OCI-LY7 (cell line): Measurements from ENCODE around the gene STOM.

Experiments
- EZH2phosphoT487 ChIP-seq: fragments of 200-600 bp; sonication (generic); IDR thresholded peaks from 2 replicates; pipeline ENCODE4 v1.6.1; 2018; ENCODE audit warnings: low read depth, borderline replicate concordance, mild to moderate bottlenecking, mixed run types, antibody characterized with exemption, low read length, moderate library complexity, mixed read lengths
- TF ChIP-seq, protein P1 (sequence below): fragments of 200-600 bp; sonication (generic); conservative IDR thresholded peaks from 2 replicates; pipeline ENCODE4 v1.5.1; 2014; ENCODE audit warnings: mild to moderate bottlenecking, antibody characterized with exemption, low read length, moderate library complexity, mixed read lengths

DNA sequence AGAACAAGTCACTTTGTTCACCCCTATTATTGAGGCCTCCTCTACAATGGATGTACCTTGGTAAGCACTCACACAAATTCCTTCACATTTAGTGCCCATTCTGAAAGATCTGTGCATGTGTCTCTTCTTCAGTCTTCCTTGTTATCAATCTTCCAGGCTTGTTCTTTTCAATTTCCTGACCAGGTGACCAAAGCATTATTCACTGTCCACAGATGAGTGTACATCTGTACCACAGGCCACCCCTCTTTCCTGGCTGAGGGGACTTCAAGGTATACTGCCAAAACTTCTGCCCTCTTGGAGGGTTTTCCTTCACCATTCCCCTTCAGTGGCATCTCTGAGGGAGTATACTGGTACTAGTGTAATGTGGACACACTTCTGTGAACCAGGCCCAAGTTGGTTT, 25.5 kb upstream of the STOM start:
- TF ChIP-seq, protein P1, sequence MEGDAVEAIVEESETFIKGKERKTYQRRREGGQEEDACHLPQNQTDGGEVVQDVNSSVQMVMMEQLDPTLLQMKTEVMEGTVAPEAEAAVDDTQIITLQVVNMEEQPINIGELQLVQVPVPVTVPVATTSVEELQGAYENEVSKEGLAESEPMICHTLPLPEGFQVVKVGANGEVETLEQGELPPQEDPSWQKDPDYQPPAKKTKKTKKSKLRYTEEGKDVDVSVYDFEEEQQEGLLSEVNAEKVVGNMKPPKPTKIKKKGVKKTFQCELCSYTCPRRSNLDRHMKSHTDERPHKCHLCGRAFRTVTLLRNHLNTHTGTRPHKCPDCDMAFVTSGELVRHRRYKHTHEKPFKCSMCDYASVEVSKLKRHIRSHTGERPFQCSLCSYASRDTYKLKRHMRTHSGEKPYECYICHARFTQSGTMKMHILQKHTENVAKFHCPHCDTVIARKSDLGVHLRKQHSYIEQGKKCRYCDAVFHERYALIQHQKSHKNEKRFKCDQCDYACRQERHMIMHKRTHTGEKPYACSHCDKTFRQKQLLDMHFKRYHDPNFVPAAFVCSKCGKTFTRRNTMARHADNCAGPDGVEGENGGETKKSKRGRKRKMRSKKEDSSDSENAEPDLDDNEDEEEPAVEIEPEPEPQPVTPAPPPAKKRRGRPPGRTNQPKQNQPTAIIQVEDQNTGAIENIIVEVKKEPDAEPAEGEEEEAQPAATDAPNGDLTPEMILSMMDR = no peak
- no peak for TF ChIP-seq EZH2phosphoT487
